Islet of Langerhans (tissue), 1 donor: ENCODE measurements around the gene ZNF444.
"Not testable (repeated sequence)": the region's sequence is repeated elsewhere in the genome, so short reads cannot be mapped to it uniquely, and the experiment has no call there.

Experiments
- FAIRE-seq: peaks from one replicate; lab custom pipeline; 2011; peaks lifted over from hg19 to GRCh38; lab: Jason Lieb, UNC

The ZNF444 gene

GRCh38 chr19:56189785-56190184, 48.7 kb downstream of the ZNF444 start:
- FAIRE-seq = no peak

DNA sequence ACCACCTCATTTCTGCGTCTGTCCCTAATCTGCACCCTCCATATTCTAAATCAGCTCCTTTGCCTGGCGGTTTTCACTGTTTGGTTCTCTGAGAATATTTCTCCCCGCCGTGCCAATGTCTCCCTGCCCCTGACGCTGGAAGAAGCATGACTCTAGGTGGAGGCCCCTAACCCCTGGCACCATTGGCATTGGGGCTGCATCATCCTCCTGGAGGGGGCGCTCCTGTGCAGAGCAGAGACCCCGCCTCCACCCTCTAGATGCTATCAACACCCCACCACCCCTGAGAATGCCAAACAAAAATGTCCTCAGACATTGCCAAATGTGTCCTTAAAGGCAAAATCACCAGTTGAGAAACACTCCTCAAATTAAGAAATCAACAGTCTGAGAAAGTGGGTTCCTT, 50.0 kb downstream of the ZNF444 start:
- FAIRE-seq = no peak

- no peak for FAIRE-seq
Observed at GRCh38 chr19:56191711-56192110, 50.6 kb downstream of the ZNF444 start.

DNA sequence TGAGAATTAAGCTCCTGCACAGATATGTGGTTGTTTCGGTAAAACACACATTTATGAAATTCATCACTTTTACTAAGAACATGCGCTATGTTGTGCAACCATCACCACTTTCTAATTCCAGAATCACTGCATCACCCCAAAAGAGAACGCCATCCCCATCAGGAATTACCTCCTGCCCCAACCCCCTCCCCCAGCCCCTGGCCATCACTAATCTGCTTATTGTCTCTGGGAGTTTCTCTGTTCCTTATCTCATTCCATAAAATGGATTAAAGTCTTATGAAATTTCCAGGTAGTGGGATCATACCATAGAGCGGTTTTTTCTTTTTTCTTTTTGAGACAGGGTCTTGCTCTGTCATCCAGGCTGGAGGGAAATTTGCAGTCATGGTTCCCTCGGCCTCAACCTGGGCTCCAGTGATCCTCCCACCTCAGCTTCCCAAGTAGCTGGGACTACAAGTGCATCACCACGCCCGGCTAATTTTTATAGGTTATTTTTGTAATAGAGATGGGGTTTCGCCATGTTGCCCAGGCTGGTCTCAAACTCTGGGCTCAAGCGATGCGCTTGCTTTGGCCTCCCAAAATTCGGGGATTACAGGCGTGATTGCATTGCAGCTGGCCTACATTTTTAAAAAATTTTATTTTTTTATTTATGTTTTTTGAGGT, 53.0 kb downstream of the ZNF444 start:
- FAIRE-seq = no peak

DNA sequence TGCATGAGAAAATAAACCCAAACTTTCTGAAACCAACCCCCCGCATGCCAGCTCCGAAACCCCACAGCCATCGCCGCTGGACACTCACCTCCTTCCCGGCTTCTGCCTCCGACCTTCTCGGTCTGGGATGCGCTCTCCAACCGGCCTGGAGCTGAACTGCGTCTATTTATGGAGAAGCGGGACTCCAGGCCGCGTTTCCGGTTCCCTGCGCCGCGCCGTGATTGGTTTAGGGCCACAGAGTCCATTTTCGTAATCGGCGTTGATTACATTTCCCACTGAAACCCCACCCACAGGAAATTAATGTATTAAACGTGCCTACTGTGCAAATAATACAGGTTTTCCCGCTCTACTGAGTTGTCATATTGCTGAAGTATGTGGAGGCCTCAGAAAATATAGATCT, 56.6 kb downstream of the ZNF444 start, which contains the start of gene ZSCAN5B:
TSS of gene ZSCAN5B (minus strand) at position 138 of the 400 bp plus-strand sequence. CDS start 4,731 bp downstream, outside the sequence.
- FAIRE-seq = not testable (repeated sequence)

DNA sequence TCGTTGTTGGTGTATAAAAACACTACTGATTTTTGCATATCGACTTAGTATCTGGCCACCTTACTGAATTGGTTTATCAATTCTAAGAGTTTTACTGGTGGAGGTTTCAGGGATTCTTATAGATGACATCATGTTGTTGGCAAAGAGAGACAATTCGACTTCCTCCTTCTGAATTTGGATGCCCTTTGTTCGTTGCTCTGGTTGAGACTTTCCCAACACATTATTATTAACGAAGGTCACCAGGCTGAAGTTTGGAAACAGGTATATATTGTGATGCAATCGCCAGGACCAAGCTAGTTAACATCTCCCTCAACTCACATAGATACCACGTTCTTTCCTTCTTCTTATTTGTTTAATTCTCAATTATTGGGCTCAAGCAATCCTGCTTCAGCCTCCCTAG, 58.6 kb downstream of the ZNF444 start:
- FAIRE-seq = no peak

- FAIRE-seq = no peak
Observed at GRCh38 chr19:56201973-56202372, 60.9 kb downstream of the ZNF444 start, which contains the start of gene ZSCAN5C. TSS of gene ZSCAN5C (plus strand) at chr19:56202273. CDS start at chr19:56205914, 3,641 bp downstream.

DNA sequence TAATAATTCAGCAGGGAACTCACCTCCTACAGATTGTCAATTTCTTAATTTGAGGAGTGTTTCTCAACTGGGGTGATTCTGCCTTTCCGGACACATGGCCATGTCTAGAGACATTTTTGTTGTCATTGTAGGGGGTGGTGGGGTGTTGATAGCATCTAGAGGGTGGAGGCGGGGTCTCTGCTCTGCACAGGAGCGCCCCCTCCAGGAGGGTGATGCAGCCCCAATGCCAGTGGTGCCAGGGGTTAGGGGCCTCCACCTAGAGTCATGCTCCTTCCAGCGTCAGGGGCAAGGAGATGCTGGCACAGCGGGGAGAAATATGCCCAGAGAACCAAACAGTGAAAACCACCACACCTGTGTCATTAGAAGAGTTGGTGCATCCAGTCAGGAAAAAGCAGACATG, 66.5 kb downstream of the ZNF444 start:
- not testable (repeated sequence) for FAIRE-seq

- FAIRE-seq = no peak
Observed at GRCh38 chr19:56209091-56209490, 68.0 kb downstream of the ZNF444 start.

DNA sequence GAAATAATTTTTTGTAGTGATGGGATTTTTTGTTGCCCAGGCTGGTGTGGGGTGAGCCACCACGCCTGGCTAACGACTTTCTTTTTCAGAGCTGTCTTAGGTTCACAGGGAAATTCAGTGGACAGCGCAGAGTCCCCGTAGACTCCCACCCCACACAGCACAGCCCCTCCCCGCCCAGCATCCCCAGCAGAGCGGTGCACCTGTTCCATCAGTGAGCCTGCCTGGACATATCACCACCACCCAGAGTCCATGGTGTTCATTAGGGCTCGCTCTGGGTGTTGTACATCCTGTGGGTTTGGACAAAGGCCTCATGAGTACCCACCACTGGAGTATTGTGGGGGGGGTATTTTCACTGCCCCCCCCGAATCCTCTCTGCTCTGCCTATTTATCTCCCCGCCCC, 68.9 kb downstream of the ZNF444 start:
- FAIRE-seq = not testable (repeated sequence)
